Hepatocyte (in vitro differentiated cells): ENCODE data around the gene NUF2.

Experiments
- CTCF ChIP-seq: fragments of 200-600 bp; sonication (generic); IDR thresholded peaks from 2 replicates; pipeline ENCODE4 v1.5.1; 2016; ENCODE audit warnings: antibody characterized with exemption, mild to moderate bottlenecking; ENCODE audit not compliant: poor library complexity
- EZH2 ChIP-seq: fragments of 200-600 bp; sonication (generic); IDR thresholded peaks from 2 replicates; pipeline ENCODE4 v1.6.1; 2016; ENCODE audit warnings: antibody characterized with exemption, mild to moderate bottlenecking, borderline replicate concordance
- EZH2phosphoT487 ChIP-seq: fragments of 200-600 bp; sonication (generic); IDR thresholded peaks from one replicate; pipeline ENCODE4 v1.6.1; 2018; ENCODE audit warnings: antibody characterized with exemption, mild to moderate bottlenecking, low read depth, moderate library complexity; ENCODE audit not compliant: unreplicated experiment, severe bottlenecking

GRCh38 chr1:163305441-163305840, 16.3 kb upstream of the NUF2 start:
- TF ChIP-seq CTCF (no peak), EZH2 (no peak), EZH2phosphoT487 (no peak)
